MCF 10A (cell line): Measurements from ENCODE around the gene TIGD1. TPM values are rescaled to one million over a fixed set of nuclear protein-coding genes. Genes with fewer than 3 reads are reported as not detected.
A peak's percentile ranks its signal among the peaks of the same experiment; 100 is the strongest.

ENCODE experiments used
- BruUV-seq: library from RNA; stranded (reverse); fragments of 400-500 nt; replicated peaks from 2 replicates; lab custom pipeline; 2021; lab: Mats Ljungman, UMichigan
- CTCF ChIA-PET: fragments of 300-600 bp; sonication (Branson Sonifier 250); formaldehyde crosslinking; extraction: SDS; loops from one replicate; lab custom pipeline; 2021; ENCODE audit warnings: antibody characterized with exemption, inconsistent platforms; lab: Yijun Ruan, JAX
- POLR2A ChIA-PET: fragments of 300-600, 350-650 bp; sonication (Branson Sonifier 250); formaldehyde crosslinking; extraction: SDS; loops from one replicate; lab custom pipeline; 2020; ENCODE audit warnings: antibody characterized with exemption, inconsistent platforms; lab: Yijun Ruan, JAX
- DNase-seq: peaks from one replicate; pipeline ENCODE4 v3.0.0-alpha.2; 2018; ENCODE audit not compliant: unreplicated experiment
- H3K27ac Mint-ChIP-seq: one replicate; pipeline ENCODE4 v1.8.0; 2022; ENCODE audit warnings: mild to moderate bottlenecking, low read depth, mixed read lengths; ENCODE audit not compliant: unreplicated experiment
- H3K27me3 Mint-ChIP-seq: one replicate; pipeline ENCODE4 v1.8.0; 2022; ENCODE audit warnings: mixed read lengths; ENCODE audit not compliant: insufficient read depth, unreplicated experiment
- H3K36me3 Mint-ChIP-seq: one replicate; pipeline ENCODE4 v1.8.0; 2022; ENCODE audit warnings: mild to moderate bottlenecking, moderate library complexity, mixed read lengths; ENCODE audit not compliant: insufficient read depth, unreplicated experiment
- H3K4me1 Mint-ChIP-seq: one replicate; pipeline ENCODE4 v1.8.0; 2022; ENCODE audit warnings: mixed read lengths; ENCODE audit not compliant: insufficient read depth, unreplicated experiment
- H3K4me3 Mint-ChIP-seq: one replicate; pipeline ENCODE4 v1.8.0; 2022; ENCODE audit warnings: mild to moderate bottlenecking, moderate library complexity, mixed read lengths; ENCODE audit not compliant: unreplicated experiment
- H3K9me3 Mint-ChIP-seq: one replicate; pipeline ENCODE4 v1.8.0; 2022; ENCODE audit warnings: mixed read lengths; ENCODE audit not compliant: unreplicated experiment
- CTCF ChIP-seq: fragments of 200-600 bp; IDR thresholded peaks from one replicate; pipeline ENCODE4 v1.8.0; 2022; ENCODE audit warnings: antibody characterized with exemption, mild to moderate bottlenecking; ENCODE audit not compliant: unreplicated experiment
- intact Hi-C: fragments of 100-400 bp; cut with micrococcal nuclease; formaldehyde crosslinking; loops from 2 replicates; pipeline ENCODE4 v1.14.1; 2022
- total RNA-seq: library from RNA; stranded (reverse); gene quantifications from 2 replicates; pipeline ENCODE4 v1.2.3, GENCODE V29; 2022

The TIGD1 gene
- total RNA-seq, 1 experiment from 2014 or later = 5.2 TPM

GRCh38 chr2:232538671-232539070, 11.7 kb downstream of the TIGD1 start:
- BruUV-seq = no TSS peak
- intact Hi-C loops = no loop called here
- POLR2A ChIA-PET = interaction anchor here (0.6 to 2.6 kb wide), 3 partner anchors 12 to 669 kb away, joined by 3 to 6 read pairs (median 3); partner anchors contain the start of genes EIF4E2 and TIGD1

GRCh38 chr2:232537499-232537898, 12.9 kb downstream of the TIGD1 start:
- Mint-ChIP-seq H3K4me3 (no peak overlapping the region), H3K27me3 (no peaks in the 10 kb centered on the region), H3K4me1 (no peaks in the 10 kb centered on the region), H3K27ac (no peak overlapping the region), H3K36me3 (peaks cover 6% of the 10 kb centered on the region), H3K9me3 (peaks cover 6% of the 10 kb centered on the region)
- ChIA-PET POLR2A (interaction anchor here (0.6 to 2.6 kb wide), 3 partner anchors 13 to 945 kb away, joined by 3 to 6 read pairs (median 3); partner anchors contain the start of genes EIF4E2, TEX44 and TIGD1), CTCF (interaction anchor here (0.5 to 0.8 kb wide), 3 partner anchors 10 to 188 kb away, joined by 3 read pairs; no protein-coding TSS in a partner anchor)
- intact Hi-C loops = no loop called here
- no peak for DNase-seq
- no peak for TF ChIP-seq CTCF
- no TSS peak for BruUV-seq

More at GRCh38 chr2:232538671-232539070, 11.7 kb downstream of the TIGD1 start:
- H3K9me3 Mint-ChIP-seq = peaks cover 6% of the 10 kb centered on the region
- no peak for DNase-seq
- no peaks in the 10 kb centered on the region for H3K4me1 Mint-ChIP-seq
- no peaks in the 10 kb centered on the region for H3K27me3 Mint-ChIP-seq
- peaks cover 6% of the 10 kb centered on the region for H3K36me3 Mint-ChIP-seq
- H3K4me3 Mint-ChIP-seq = no peak overlapping the region
- no peak for TF ChIP-seq CTCF
- no peak overlapping the region for H3K27ac Mint-ChIP-seq
- CTCF ChIA-PET = interaction anchor here (0.6 kb wide), 1 partner anchor 391 kb away, joined by 3 read pairs; no protein-coding TSS in a partner anchor

- H3K9me3 Mint-ChIP-seq = peaks cover 6% of the 10 kb centered on the region
- no peak overlapping the region for H3K4me3 Mint-ChIP-seq
- BruUV-seq = no TSS peak
- CTCF ChIA-PET = interaction anchor here (0.7 kb wide), 1 partner anchor 188 kb away, joined by 3 read pairs; no protein-coding TSS in a partner anchor
- TF ChIP-seq CTCF = no peak
- peaks cover 4% of the 10 kb centered on the region for H3K36me3 Mint-ChIP-seq
- no peaks in the 10 kb centered on the region for H3K27me3 Mint-ChIP-seq
- POLR2A ChIA-PET = interaction anchor here (0.6 kb wide), 1 partner anchor 944 kb away, joined by 3 read pairs; the partner anchor contains the start of gene TEX44
- intact Hi-C loops = no loop called here
- H3K4me1 Mint-ChIP-seq = no peaks in the 10 kb centered on the region
- DNase-seq = peak; percentile 39
- no peak overlapping the region for H3K27ac Mint-ChIP-seq
Observed at GRCh38 chr2:232537079-232537478, 13.3 kb downstream of the TIGD1 start.

- H3K9me3 Mint-ChIP-seq = peaks cover 6% of the 10 kb centered on the region
- ChIA-PET POLR2A (no interaction called here), CTCF (interaction anchor here (0.8 kb wide), 1 partner anchor 633 kb away, joined by 4 read pairs; no protein-coding TSS in a partner anchor)
- no peaks in the 10 kb centered on the region for H3K36me3 Mint-ChIP-seq
- intact Hi-C loops = no loop called here
- no peak for DNase-seq
- no peak overlapping the region for H3K4me3 Mint-ChIP-seq
- H3K27ac Mint-ChIP-seq = no peak overlapping the region
- H3K4me1 Mint-ChIP-seq = no peaks in the 10 kb centered on the region
- TF ChIP-seq CTCF = no peak
- no TSS peak for BruUV-seq
- no peaks in the 10 kb centered on the region for H3K27me3 Mint-ChIP-seq
Observed at GRCh38 chr2:232535761-232536530, 14.4 kb downstream of the TIGD1 start.
